Mesenchymal stem cell (in vitro differentiated cells and primary cell): ENCODE results near the gene GFOD1.
A peak's percentile ranks its signal among the peaks of the same experiment; 100 is the strongest.

ENCODE experiments used
- DNase-seq: peaks from one replicate; pipeline ENCODE4 v3.0.0-alpha.2; 2013
- H2AFZ ChIP-seq: one replicate; pipeline ENCODE4 v1.6.1; 2013; ENCODE audit warnings: low read depth, mild to moderate bottlenecking, control low read depth, inconsistent platforms, low read length, moderate library complexity
- H2AK5ac ChIP-seq: 2 replicates; pipeline ENCODE4 v1.6.1; 2013; ENCODE audit warnings: low read length, moderate library complexity, mild to moderate bottlenecking, inconsistent platforms; ENCODE audit not compliant: severe bottlenecking
- H2BK120ac ChIP-seq: one replicate; pipeline ENCODE4 v1.6.1; 2013; ENCODE audit warnings: low read depth, mild to moderate bottlenecking, inconsistent platforms, low read length, moderate library complexity
- H2BK12ac ChIP-seq, 2 experiments: one replicate each; pipeline ENCODE4 v1.6.1; 2013; ENCODE audit warnings: inconsistent platforms in 2 of 2, low read length in 2 of 2, mild to moderate bottlenecking in 2 of 2, moderate library complexity in 2 of 2, control low read depth in 1 of 2
- H2BK15ac ChIP-seq: one replicate; pipeline ENCODE4 v1.6.1; 2013; ENCODE audit warnings: mild to moderate bottlenecking, low read depth, inconsistent platforms; ENCODE audit not compliant: poor library complexity, severe bottlenecking
- H2BK5ac ChIP-seq: 2 replicates; pipeline ENCODE4 v1.6.1; 2013; ENCODE audit warnings: low read depth, mild to moderate bottlenecking, low read length, control low read depth, inconsistent platforms; ENCODE audit not compliant: poor library complexity, severe bottlenecking
- H3K14ac ChIP-seq, 2 experiments: one replicate each; pipeline ENCODE4 v1.6.1; 2013; ENCODE audit warnings: inconsistent platforms in 2 of 2, low read length in 2 of 2, control low read depth in 1 of 2, mild to moderate bottlenecking in 1 of 2, moderate library complexity in 1 of 2
- H3K18ac ChIP-seq, 2 experiments: one replicate each; pipeline ENCODE4 v1.6.1; 2013; ENCODE audit warnings: inconsistent platforms in 2 of 2, low read length in 2 of 2, control low read depth in 1 of 2, low read depth in 1 of 2, mild to moderate bottlenecking in 1 of 2
- H3K23ac ChIP-seq, 2 experiments: one replicate each; pipeline ENCODE4 v1.6.1; 2013; ENCODE audit warnings: inconsistent platforms in 2 of 2, low read length in 2 of 2, mild to moderate bottlenecking in 2 of 2, moderate library complexity in 2 of 2, control low read depth in 1 of 2
- H3K27ac ChIP-seq: 2 replicates; pipeline ENCODE4 v1.5.1; 2013; ENCODE audit warnings: mild to moderate bottlenecking, moderate library complexity, low read length, control low read depth, inconsistent platforms; ENCODE audit not compliant: poor library complexity, severe bottlenecking
- H3K27me3 ChIP-seq, 2 experiments: 2 replicates each; pipeline versions ENCODE4 v1.6.1 to v1.7.0; 2013; ENCODE audit warnings: low read length in 2 of 2, mild to moderate bottlenecking in 2 of 2, moderate library complexity in 2 of 2, control low read depth in 1 of 2, inconsistent platforms in 1 of 2; ENCODE audit not compliant: control insufficient read depth in 1 of 2, insufficient read depth in 1 of 2
- H3K36me3 ChIP-seq, 2 experiments: 2 replicates each; pipeline versions ENCODE4 v1.6.1 to v1.7.0; 2013; ENCODE audit warnings: low read length in 2 of 2, control low read depth in 1 of 2, inconsistent platforms in 1 of 2, low read depth in 1 of 2, mild to moderate bottlenecking in 1 of 2; ENCODE audit not compliant: insufficient read depth in 2 of 2, control insufficient read depth in 1 of 2
- H3K4ac ChIP-seq, 2 experiments: one replicate each; pipeline ENCODE4 v1.6.1; 2013; ENCODE audit warnings: inconsistent platforms in 2 of 2, low read length in 2 of 2, mild to moderate bottlenecking in 2 of 2, moderate library complexity in 2 of 2, control low read depth in 1 of 2, low read depth in 1 of 2
- H3K4me1 ChIP-seq: 2 replicates; pipeline ENCODE4 v1.6.1; 2013; ENCODE audit warnings: low read depth, low read length, control low read depth; ENCODE audit not compliant: control insufficient read depth, insufficient read depth
- H3K4me2 ChIP-seq: 2 replicates; pipeline ENCODE4 v1.6.1; 2013; ENCODE audit warnings: low read length, mild to moderate bottlenecking, inconsistent platforms; ENCODE audit not compliant: poor library complexity, severe bottlenecking
- H3K4me3 ChIP-seq, 2 experiments: 2 replicates each; pipeline versions ENCODE4 v1.5.1 to v1.7.0; 2013; ENCODE audit warnings: low read length in 2 of 2, mild to moderate bottlenecking in 2 of 2, control low read depth in 1 of 2, low read depth in 1 of 2; ENCODE audit not compliant: insufficient read depth in 1 of 2
- H3K79me1 ChIP-seq: replicated peaks from 2 replicates; pipeline ENCODE4 v1.6.1; 2013; ENCODE audit warnings: mild to moderate bottlenecking, control low read depth, low read length, inconsistent platforms; ENCODE audit not compliant: poor library complexity, severe bottlenecking
- H3K9ac ChIP-seq: 2 replicates; pipeline ENCODE4 v1.7.0; 2013; ENCODE audit warnings: mild to moderate bottlenecking, low read length, moderate library complexity
- H3K9me3 ChIP-seq: 2 replicates; pipeline ENCODE4 v1.7.0; 2013; ENCODE audit warnings: mild to moderate bottlenecking, low read length; ENCODE audit not compliant: control insufficient read depth
- H4K8ac ChIP-seq: one replicate; pipeline ENCODE4 v1.6.1; 2013; ENCODE audit warnings: inconsistent platforms, mild to moderate bottlenecking, low read length, moderate library complexity
- H4K91ac ChIP-seq: one replicate; pipeline ENCODE4 v1.6.1; 2013; ENCODE audit warnings: mild to moderate bottlenecking, low read length, inconsistent platforms
- WGBS: methylation state at CpG from one replicate; pipeline ENCODE4 v1.1.7; 2013; ENCODE audit warnings: mixed read lengths; 5-methylcytosine and 5-hydroxymethylcytosine counted together

GFOD1 gene

DNA sequence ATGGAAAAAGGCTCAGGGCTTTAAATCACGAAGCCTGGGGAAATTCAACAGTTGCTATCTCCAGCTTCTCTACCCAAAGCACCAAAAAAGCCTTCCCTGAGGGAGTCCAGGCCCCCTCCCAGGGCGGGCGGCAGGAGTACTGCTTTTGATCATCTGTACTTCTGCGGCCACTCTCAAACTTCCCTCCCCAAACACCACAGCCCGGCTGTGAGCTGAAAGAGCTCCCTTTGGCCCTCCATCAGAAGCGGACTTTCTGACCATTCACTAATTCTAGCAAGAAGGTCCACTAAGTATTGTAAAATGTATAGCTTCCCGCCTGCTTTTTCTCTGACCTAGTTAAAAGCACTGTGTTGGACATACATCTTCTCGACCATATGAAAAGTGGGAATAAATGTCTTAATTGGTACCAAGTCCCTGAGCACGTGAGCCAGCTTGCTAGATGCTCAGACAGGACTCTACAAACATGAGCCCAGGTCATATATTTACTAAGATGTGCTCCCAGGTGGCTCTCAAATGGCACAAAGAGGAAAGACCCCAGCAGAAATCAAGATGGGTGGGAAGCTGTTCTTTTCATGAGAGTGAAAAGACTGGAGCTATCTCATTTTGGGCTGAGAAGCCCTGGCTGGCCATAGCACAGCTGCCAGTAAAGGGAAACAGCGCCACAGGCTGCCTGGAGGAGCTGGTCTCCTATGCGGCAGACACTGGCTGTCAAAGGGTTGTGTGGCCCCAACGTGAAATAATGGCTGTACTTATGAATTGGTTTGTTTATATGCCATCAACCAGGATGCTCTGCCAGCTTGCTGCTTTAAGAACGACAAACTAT is 58.6 kb downstream of the GFOD1 start:
- no peak overlapping the region for H3K9ac ChIP-seq
- H2BK5ac ChIP-seq, result no peak overlapping the region
- no peaks in the 10 kb centered on the region for H3K27me3 ChIP-seq
- H3K4me2 ChIP-seq, result no peak overlapping the region
- H3K4me1 ChIP-seq, result peaks cover 7% of the 10 kb centered on the region
- no peak overlapping the region for H3K4ac ChIP-seq
- H2AFZ ChIP-seq, result no peak overlapping the region
- no peak overlapping the region for H2BK15ac ChIP-seq
- H2BK120ac ChIP-seq, result no peak overlapping the region
- H3K36me3 ChIP-seq, result no peaks in the 10 kb centered on the region
- H4K8ac ChIP-seq, result no peak overlapping the region
- no peak overlapping the region for H2AK5ac ChIP-seq
- WGBS, result 62% methylated on average over 13 of the region's 13 CpGs
- peak overlapping the region; percentile 11 to 23 for H3K18ac ChIP-seq
- H3K4me3 ChIP-seq, result no peak overlapping the region
- H3K27ac ChIP-seq, result no peak overlapping the region
- no peak for DNase-seq
- H4K91ac ChIP-seq, result no peak overlapping the region
- H3K9me3 ChIP-seq, result no peaks in the 10 kb centered on the region
- H3K14ac ChIP-seq, result no peak overlapping the region
- H2BK12ac ChIP-seq, result no peak overlapping the region
- no peak overlapping the region for H3K23ac ChIP-seq
- peaks cover 5% of the 10 kb centered on the region for H3K79me1 ChIP-seq

DNA sequence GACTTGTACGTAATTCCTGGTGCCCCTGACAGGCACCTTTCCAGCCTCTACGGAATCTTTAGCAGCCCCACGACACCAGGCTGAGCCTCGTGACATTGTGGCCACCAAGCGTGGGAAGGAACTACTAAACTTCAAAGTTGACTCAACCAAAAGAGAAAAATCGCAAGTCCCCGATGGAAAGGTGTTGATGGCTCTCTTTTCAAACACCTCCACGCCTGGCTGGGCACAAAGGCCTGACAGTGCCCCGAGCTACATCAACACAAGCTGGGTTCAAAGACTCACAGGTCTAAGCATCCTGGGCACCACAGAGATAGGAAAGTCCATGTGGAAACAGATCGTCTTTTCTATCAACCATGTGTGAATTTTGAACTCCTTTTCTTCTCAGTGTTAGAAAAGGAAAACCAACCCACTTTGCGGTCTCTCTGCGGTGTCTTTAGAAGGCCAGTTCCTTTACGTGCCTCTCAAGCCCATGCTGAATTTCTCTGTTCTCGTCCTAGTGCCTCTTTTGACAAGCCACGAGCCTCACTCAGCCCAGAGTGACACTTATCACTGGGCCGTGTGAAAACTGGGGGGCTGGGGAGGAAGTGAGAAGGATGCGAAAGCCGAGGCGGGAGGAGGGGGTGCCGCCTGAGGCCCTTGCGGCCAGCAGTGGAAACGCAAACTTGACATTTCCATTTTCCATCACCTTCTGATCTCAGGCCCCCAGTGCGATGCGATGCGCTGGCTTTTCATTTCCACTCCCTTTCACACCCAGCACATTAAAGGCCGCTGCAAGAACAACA is 59.4 kb downstream of the GFOD1 start:
- Histone ChIP-seq H3K79me1 (peaks cover 5% of the 10 kb centered on the region), H2AFZ (peak overlapping the region; percentile 42), H3K14ac (no peak overlapping the region), H4K91ac (peak overlapping the region; percentile 9), H2BK5ac (no peak overlapping the region), H2BK12ac (no peak overlapping the region), H3K23ac (no peak overlapping the region), H3K4ac (peak overlapping the region in 1 of 2 experiments; percentile 11), H3K27ac (no peak overlapping the region), H2BK120ac (no peak overlapping the region), H2AK5ac (no peak overlapping the region), H3K18ac (peak overlapping the region; percentile 14 to 21), H2BK15ac (no peak overlapping the region), H3K36me3 (no peaks in the 10 kb centered on the region), H3K9me3 (no peaks in the 10 kb centered on the region), H3K4me3 (no peak overlapping the region), H3K27me3 (no peaks in the 10 kb centered on the region), H3K9ac (no peak overlapping the region), H3K4me1 (peaks cover 11% of the 10 kb centered on the region), H3K4me2 (no peak overlapping the region), H4K8ac (peak overlapping the region; percentile 90)
- no peak for DNase-seq
- 58% methylated on average over 26 of the region's 26 CpGs for WGBS

DNA sequence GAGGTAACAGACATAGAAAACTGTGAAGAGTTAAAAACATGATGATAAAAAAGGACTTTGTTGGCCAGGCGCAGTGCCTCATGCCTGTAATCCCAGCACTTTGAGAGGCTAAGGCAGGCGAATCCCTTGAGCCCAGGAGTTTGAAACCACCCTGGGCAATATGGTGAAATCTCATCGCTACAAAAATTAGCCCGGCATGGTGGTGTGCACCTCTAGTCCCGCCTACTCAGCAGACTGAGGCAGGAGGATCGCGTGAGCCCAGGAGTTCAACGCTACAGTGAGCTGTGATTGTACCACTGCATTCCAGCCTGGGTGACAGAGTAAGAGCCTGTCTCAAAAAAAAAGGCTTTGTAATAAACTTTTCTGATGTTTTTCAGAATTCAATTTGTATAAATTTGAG is 60.1 kb downstream of the GFOD1 start:
- Histone ChIP-seq H3K27ac (no peak overlapping the region), H3K4me3 (no peak overlapping the region), H3K79me1 (peaks cover 5% of the 10 kb centered on the region), H2BK15ac (no peak overlapping the region), H3K18ac (peak overlapping the region in 1 of 2 experiments; percentile 43), H2AK5ac (no peak overlapping the region), H3K4ac (no peak overlapping the region), H3K4me2 (no peak overlapping the region), H3K27me3 (no peaks in the 10 kb centered on the region), H3K23ac (no peak overlapping the region), H3K9ac (no peak overlapping the region), H3K14ac (no peak overlapping the region), H2BK12ac (no peak overlapping the region), H2BK5ac (no peak overlapping the region), H2AFZ (no peak overlapping the region), H2BK120ac (no peak overlapping the region), H3K9me3 (no peaks in the 10 kb centered on the region), H4K91ac (no peak overlapping the region), H3K36me3 (no peaks in the 10 kb centered on the region), H3K4me1 (peaks cover 14% of the 10 kb centered on the region), H4K8ac (no peak overlapping the region)
- no peak for DNase-seq
- 89% methylated on average over 8 of the region's 8 CpGs for WGBS
